Ovary (tissue), 9 donors: ENCODE measurements around the gene ZBTB44. TPM values are rescaled to one million over a fixed set of nuclear protein-coding genes. Genes with fewer than 3 reads are reported as not detected.

Experiments
- DNase-seq, 5 donors: peaks; one replicate each; pipeline ENCODE4 v3.0.0-alpha.2; 2019 to 2020
- H3K27ac ChIP-seq, 2 donors: fragments of 200-600 bp; one replicate each; pipeline versions ENCODE4 v1.5.1 to v1.8.0; 2019 to 2022
- H3K27me3 ChIP-seq: fragments of 200-600 bp; one replicate; pipeline ENCODE4 v1.8.0; 2022
- H3K36me3 ChIP-seq: fragments of 200-600 bp; sonication (generic); one replicate; pipeline ENCODE4 v1.5.1; 2019
- H3K4me1 ChIP-seq: one replicate; pipeline ENCODE4 v1.8.1; 2013; ENCODE audit warnings: mild to moderate bottlenecking, moderate library complexity; ENCODE audit not compliant: insufficient read depth
- H3K4me3 ChIP-seq: fragments of 200-600 bp; sonication (generic); one replicate; pipeline ENCODE4 v1.5.1; 2017
- H3K9me3 ChIP-seq, 2 donors: fragments of 200-600 bp in 1 of 2; sonication (generic) in 1 of 2; one replicate each; pipeline versions ENCODE4 v1.5.1 to v1.8.1; 2013 to 2019; ENCODE audit warnings: mild to moderate bottlenecking in 1 of 2, moderate library complexity in 1 of 2
- EP300 ChIP-seq: sonication (generic); formaldehyde crosslinking; IDR thresholded peaks from one replicate; pipeline ENCODE4 v1.6.1; 2017; ENCODE audit warnings: antibody characterized with exemption
- POLR2A ChIP-seq: fragments of 450-650 bp; IDR thresholded peaks from one replicate; pipeline ENCODE4 v1.6.1; 2017; ENCODE audit warnings: antibody characterized with exemption, mild to moderate bottlenecking, moderate library complexity
- WGBS, 3 donors: extraction: QIAGEN DNeasy Blood & Tissue Kit in 1 of 3; methylation state at CpG; one replicate each; pipeline versions ENCODE4 v1.1.5 to v1.1.7; 2013 to 2017; 5-methylcytosine and 5-hydroxymethylcytosine counted together
- intact Hi-C, 4 donors: fragments of 100-400 bp; cut with DNase I; formaldehyde crosslinking; loops; one replicate each; pipeline versions ENCODE4 v1.11.0 to v1.15.1; 2022 to 2023
- polyA plus RNA-seq, 2 donors: library from polyadenylated mRNA; stranded (reverse); fragments of 200-250 nt in 1 of 2; fragments of 350-450 nt in 1 of 2; fragmentation: Illumina TruSeq in 1 of 2; extraction: RNeasy Lipid Tissue Mini Kit (QIAGEN cat#74804) in 1 of 2; gene quantifications; one replicate each; pipeline ENCODE4 v1.2.3, GENCODE V29; 2013 to 2014
- total RNA-seq, 7 donors: library from RNA; depleted of rRNA in 2 of 7; stranded (reverse); fragments of >200 nt in 2 of 7; fragmentation: NEBNext Ultra II Directional in 3 of 7; extraction: Animal tissue kit (Norgen Biotek cat#: 25700) in 3 of 7; gene quantifications; one replicate each; pipeline versions ENCODE4 v1.1.0 to v1.2.4, GENCODE V29; 2016 to 2023
- TF ChIP-seq, protein P1 (sequence below), 3 donors: fragments of 450-650 bp in 2 of 3; fragments of 200-600 bp in 1 of 3; IDR thresholded peaks; one replicate each; pipeline versions ENCODE4 v1.5.1 to v1.8.0; 2016 to 2022; ENCODE audit warnings: antibody characterized with exemption in 3 of 3, mild to moderate bottlenecking in 1 of 3
- donor health status: DM: no; HTN: no; CAD: no; lungs with moderate emphysema.
- donor health status: DM: no; HTN: no; CAD: no.
- donor health status: Bipolar disorder and iron deficiency.
- donor health status: DM: yes; HTN: yes; CAD: no.
- donor health status: DM: no; HTN: no; CAD: no.
- donor health status: DM: yes; HTN: yes; CAD: no.

Gene ZBTB44
- total and polyA plus RNA-seq, 9 donors, result 19.1 to 83.0 (median 57.9) TPM

DNA sequence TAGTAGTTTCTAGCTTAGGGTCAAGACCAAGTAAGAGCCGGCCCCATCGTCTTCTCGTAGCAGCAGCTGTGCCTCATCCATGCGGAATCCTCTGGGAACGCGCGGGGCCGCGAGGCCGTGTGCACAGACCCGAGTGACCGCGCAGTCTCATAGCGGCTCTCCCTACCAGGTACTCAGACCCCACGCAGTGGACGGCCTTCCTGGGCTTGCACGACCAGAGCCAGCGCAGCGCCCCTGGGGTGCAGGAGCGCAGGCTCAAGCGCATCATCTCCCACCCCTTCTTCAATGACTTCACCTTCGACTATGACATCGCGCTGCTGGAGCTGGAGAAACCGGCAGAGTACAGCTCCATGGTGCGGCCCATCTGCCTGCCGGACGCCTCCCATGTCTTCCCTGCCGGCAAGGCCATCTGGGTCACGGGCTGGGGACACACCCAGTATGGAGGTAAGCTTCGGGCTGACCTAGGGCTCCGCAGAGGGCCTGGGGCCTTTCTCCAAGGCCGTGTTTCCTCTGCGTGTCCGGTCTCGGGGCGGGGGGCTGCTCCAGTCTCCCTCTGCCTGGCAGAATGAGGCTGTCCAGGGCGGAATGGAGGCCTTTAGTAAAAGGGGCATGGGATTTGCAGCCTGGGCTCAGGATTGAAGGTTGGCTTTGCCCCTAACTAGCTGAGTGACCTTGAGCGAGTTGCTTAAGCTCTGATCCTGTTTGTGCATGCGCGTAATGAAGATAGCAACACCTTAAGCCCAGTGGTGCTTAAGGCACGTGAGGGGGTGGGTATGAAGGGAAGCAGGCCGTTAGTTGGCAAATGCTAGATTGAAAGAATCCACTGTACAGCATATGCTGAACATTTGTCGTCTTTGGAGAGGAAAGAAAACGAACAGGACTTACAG lies 106.2 kb downstream of the ZBTB44 start:
- Histone ChIP-seq H3K9me3 (no peaks in the 10 kb centered on the region), H3K4me3 (no peak overlapping the region), H3K27ac (no peak overlapping the region), H3K36me3 (no peaks in the 10 kb centered on the region), H3K27me3 (no peaks in the 10 kb centered on the region), H3K4me1 (no peaks in the 10 kb centered on the region)
- intact Hi-C loops, result loop anchor here in 1 of 4 donors (10.0 kb wide), 1 partner anchor 216 kb away; the partner anchor contains the start of gene ADAMTS8
- TF ChIP-seq EP300 (no peak), POLR2A (no peak)
- TF ChIP-seq, protein P1, sequence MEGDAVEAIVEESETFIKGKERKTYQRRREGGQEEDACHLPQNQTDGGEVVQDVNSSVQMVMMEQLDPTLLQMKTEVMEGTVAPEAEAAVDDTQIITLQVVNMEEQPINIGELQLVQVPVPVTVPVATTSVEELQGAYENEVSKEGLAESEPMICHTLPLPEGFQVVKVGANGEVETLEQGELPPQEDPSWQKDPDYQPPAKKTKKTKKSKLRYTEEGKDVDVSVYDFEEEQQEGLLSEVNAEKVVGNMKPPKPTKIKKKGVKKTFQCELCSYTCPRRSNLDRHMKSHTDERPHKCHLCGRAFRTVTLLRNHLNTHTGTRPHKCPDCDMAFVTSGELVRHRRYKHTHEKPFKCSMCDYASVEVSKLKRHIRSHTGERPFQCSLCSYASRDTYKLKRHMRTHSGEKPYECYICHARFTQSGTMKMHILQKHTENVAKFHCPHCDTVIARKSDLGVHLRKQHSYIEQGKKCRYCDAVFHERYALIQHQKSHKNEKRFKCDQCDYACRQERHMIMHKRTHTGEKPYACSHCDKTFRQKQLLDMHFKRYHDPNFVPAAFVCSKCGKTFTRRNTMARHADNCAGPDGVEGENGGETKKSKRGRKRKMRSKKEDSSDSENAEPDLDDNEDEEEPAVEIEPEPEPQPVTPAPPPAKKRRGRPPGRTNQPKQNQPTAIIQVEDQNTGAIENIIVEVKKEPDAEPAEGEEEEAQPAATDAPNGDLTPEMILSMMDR (IDR thresholded peaks at IDR 0.05), result no peak
- 86 to 88% (median 86%) methylated on average over 45 of the region's 45 CpGs for WGBS, 3 donors
- peak in 1 of 5 donors; percentile 24 for DNase-seq

DNA sequence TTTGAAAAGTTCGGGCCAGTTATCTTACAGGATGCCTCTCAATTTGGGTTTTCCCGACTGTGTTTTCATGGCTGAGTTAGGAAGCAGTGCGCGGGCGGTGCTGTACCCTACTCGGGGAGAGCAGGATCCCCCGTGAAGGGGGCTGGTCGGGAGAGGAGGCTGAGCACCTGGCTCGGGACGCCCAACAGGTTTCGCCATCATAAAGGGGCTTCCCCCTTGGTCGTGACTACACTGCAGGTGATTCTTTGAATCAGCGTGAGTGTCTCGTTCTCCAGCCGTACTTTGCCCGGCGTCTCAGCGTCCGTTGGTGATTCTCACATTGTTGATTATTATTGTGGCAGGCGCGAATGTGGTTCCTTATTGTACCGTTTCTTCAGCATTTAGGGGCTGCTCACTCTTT lies 108.6 kb downstream of the ZBTB44 start:
- 82 to 85% (median 83%) methylated on average over 22 of the region's 22 CpGs for WGBS, 3 donors
- Histone ChIP-seq H3K36me3 (no peaks in the 10 kb centered on the region), H3K27ac (no peak overlapping the region), H3K9me3 (no peaks in the 10 kb centered on the region), H3K4me3 (no peak overlapping the region), H3K4me1 (no peaks in the 10 kb centered on the region), H3K27me3 (no peaks in the 10 kb centered on the region)
- TF ChIP-seq, protein P1 (IDR thresholded peaks at IDR 0.05), result no peak
- TF ChIP-seq EP300, result no peak
- TF ChIP-seq POLR2A, result no peak
- peak in 1 of 5 donors; percentile 23 for DNase-seq
- intact Hi-C loops, result loop anchor here in 1 of 4 donors (10.0 kb wide), 1 partner anchor 219 kb away; the partner anchor contains the start of gene ADAMTS8

DNA sequence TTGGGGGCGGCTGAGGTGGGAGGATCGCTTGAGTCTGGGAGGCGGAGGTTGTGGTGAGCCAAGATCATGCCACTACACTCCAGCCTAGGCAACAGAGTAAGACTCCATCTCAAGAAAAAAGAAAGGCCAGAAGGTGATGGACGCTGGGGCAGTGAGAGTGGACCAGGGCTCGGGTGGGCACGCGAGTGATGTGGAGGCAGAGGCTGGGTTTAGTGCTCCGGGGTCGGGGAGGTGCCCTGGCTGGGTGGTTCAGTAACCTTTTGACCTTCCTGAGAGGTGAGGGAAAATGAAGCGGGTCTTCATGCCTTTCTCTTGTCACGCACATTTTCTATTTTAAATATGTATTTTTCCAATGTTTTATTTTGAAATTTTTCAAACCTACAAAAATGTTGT lies 110.0 kb downstream of the ZBTB44 start:
- Histone ChIP-seq H3K9me3 (no peaks in the 10 kb centered on the region), H3K4me1 (no peaks in the 10 kb centered on the region), H3K4me3 (no peak overlapping the region), H3K27ac (no peak overlapping the region), H3K36me3 (no peaks in the 10 kb centered on the region), H3K27me3 (no peaks in the 10 kb centered on the region)
- TF ChIP-seq, protein P1 (IDR thresholded peaks at IDR 0.05), result no peak
- TF ChIP-seq POLR2A (no peak), EP300 (no peak)
- DNase-seq, result no peak
- intact Hi-C loops, result loop anchor here in 1 of 4 donors (10.0 kb wide), 1 partner anchor 220 kb away; the partner anchor contains the start of gene ADAMTS8
- 86 to 88% (median 87%) methylated on average over 11 of the region's 11 CpGs for WGBS, 3 donors

DNA sequence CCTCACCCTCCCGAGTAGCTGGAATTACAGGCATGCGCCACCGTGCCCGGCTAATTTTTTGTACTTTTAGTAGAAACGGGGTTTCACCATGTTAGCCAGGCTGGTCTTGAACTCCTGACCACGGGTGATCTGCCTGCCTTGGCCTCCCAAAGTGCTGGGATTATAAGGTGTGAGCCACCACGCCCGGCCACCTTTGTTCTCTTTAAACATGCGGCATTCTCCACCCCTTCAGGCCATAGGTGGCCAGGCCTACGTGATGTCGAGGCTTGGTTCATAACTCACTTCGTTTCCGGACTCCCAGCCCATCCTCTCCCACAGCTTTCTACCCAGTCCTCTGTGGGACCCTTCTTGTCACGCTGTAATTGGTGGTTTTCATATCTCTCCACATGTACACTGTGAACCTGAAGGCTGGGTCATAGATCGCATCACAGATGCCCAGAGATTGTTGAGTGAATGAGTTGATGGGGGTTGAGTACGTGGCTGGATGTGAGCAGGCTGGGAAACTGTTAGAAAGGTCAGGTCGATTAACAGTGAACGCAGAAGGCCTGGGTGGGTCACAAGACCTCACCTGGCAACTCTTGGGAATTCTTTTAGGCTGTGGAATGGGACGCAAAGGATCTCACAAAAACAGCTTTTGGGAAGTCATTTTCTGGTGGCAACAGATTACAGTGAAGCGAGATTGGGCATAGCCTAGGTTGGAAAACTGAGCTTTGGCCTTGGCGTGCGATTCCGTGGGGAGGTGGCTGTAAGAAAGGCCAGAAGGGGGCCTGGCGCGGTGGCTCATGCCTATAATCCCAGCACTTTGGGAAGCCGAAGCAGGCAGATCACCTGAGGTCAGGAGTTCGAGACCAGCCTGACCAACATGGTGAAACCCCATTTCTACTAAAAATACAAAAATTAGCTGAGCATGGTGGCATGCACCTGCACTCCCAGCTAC lies 110.7 kb downstream of the ZBTB44 start:
- Histone ChIP-seq H3K9me3 (no peaks in the 10 kb centered on the region), H3K4me3 (no peak overlapping the region), H3K4me1 (no peaks in the 10 kb centered on the region), H3K27me3 (no peaks in the 10 kb centered on the region), H3K27ac (no peak overlapping the region), H3K36me3 (no peaks in the 10 kb centered on the region)
- intact Hi-C loops, result loop anchor here in 1 of 4 donors (10.0 kb wide), 1 partner anchor 221 kb away; the partner anchor contains the start of gene ADAMTS8
- WGBS, 3 donors, result 91 to 92% (median 92%) methylated on average over 27 of the region's 27 CpGs
- TF ChIP-seq, protein P1 (IDR thresholded peaks at IDR 0.05), result no peak
- no peak for TF ChIP-seq EP300
- TF ChIP-seq POLR2A, result no peak
- DNase-seq, result peak in 1 of 5 donors; percentile 13
